Measurements from ENCODE around the gene RANBP10. TPM values are rescaled to one million over a fixed set of nuclear protein-coding genes. Genes with fewer than 3 reads are reported as not detected.

The RANBP10 gene
- total and polyA plus RNA-seq, 9 of the 15 experiments (the other 6 are each of a cell fraction or from before 2014, with no cell fraction given): 0.61 to 19.3 (median 5.9) TPM

DNA sequence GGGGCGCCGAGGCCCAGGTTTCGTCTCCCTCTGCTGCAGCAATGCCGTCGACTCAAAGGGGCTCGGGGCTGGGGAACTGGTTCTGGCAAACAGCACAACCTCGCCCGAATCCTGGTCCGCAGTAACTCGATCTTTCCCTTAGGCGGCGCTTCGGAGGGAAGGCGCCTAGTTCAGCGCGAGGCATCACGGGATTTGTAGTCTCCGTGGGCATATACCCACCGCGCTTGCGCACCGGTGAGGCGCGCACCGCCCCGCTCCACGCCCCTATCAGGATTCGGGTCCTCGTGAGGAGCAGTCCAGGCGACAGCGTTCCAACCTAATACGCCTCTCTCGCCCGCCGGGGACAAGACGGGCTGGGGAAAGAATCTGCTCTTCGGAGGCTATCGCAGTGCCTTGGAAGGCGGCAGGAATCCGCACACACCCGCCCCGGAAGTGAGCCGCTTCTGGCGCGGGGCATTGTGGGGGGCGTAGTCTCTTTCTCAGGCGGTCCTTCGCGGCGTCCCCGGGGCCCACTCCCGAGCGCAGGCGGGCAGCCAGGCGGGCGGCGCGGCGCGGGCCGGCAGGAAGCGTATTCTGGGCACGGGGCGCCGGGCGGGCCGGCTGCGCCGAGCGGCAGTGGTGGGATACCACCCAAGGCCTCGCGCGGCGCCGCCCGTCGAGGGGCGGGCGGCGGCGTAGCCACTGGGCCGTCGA, 35.6 kb upstream of the RANBP10 start, which contains the start of gene THAP11 (continued):
- TF ChIP-seq, protein P1, sequence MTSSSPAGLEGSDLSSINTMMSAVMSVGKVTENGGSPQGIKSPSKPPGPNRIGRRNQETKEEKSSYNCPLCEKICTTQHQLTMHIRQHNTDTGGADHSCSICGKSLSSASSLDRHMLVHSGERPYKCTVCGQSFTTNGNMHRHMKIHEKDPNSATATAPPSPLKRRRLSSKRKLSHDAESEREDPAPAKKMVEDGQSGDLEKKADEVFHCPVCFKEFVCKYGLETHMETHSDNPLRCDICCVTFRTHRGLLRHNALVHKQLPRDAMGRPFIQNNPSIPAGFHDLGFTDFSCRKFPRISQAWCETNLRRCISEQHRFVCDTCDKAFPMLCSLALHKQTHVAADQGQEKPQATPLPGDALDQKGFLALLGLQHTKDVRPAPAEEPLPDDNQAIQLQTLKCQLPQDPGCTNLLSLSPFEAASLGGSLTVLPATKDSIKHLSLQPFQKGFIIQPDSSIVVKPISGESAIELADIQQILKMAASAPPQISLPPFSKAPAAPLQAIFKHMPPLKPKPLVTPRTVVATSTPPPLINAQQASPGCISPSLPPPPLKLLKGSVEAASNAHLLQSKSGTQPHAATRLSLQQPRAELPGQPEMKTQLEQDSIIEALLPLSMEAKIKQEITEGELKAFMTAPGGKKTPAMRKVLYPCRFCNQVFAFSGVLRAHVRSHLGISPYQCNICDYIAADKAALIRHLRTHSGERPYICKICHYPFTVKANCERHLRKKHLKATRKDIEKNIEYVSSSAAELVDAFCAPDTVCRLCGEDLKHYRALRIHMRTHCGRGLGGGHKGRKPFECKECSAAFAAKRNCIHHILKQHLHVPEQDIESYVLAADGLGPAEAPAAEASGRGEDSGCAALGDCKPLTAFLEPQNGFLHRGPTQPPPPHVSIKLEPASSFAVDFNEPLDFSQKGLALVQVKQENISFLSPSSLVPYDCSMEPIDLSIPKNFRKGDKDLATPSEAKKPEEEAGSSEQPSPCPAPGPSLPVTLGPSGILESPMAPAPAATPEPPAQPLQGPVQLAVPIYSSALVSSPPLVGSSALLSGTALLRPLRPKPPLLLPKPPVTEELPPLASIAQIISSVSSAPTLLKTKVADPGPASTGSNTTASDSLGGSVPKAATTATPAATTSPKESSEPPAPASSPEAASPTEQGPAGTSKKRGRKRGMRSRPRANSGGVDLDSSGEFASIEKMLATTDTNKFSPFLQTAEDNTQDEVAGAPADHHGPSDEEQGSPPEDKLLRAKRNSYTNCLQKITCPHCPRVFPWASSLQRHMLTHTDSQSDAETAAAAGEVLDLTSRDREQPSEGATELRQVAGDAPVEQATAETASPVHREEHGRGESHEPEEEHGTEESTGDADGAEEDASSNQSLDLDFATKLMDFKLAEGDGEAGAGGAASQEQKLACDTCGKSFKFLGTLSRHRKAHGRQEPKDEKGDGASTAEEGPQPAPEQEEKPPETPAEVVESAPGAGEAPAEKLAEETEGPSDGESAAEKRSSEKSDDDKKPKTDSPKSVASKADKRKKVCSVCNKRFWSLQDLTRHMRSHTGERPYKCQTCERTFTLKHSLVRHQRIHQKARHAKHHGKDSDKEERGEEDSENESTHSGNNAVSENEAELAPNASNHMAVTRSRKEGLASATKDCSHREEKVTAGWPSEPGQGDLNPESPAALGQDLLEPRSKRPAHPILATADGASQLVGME (CRISPR knock-in tag; IDR thresholded peaks at IDR 0.05): no peak
- TF ChIP-seq YY1 (IDR thresholded peaks at IDR 0.05; ENCODE audit: borderline replicate concordance in 1 of 3, control insufficient read depth in 1 of 3, extremely low read depth in 1 of 3, insufficient read depth in 3 of 3, insufficient read length in 1 of 3, insufficient replicate concordance in 2 of 3, low read depth in 1 of 3, low read length in 2 of 3) (peak in 1 of 3 experiments; percentile 54), HIVEP1 (CRISPR knock-in tag; IDR thresholded peaks at IDR 0.05) (no peak), ZNF584 (CRISPR knock-in tag; IDR thresholded peaks at IDR 0.05; ENCODE audit: low read depth) (no peak), TAL1 (IDR thresholded peaks at IDR 0.05) (no peak), HNRNPL (IDR thresholded peaks at IDR 0.05; ENCODE audit: low read depth, low read length) (0 out of 2 replicates have a peak, but pooled peaks have one; percentile 38), MIER1 (IDR thresholded peaks at IDR 0.05; ENCODE audit: low read depth) (no peak), HSF4 (CRISPR knock-in tag; IDR thresholded peaks at IDR 0.05; ENCODE audit: borderline replicate concordance) (no peak), MYBL2 (IDR thresholded peaks at IDR 0.05; ENCODE audit: low read depth) (no peak), MYBL2 (CRISPR knock-in tag; IDR thresholded peaks at IDR 0.05; ENCODE audit: borderline replicate concordance) (no peak), PPARD (CRISPR knock-in tag; IDR thresholded peaks at IDR 0.05) (no peak), ZBTB17 (CRISPR knock-in tag; IDR thresholded peaks at IDR 0.05) (no peak), ZBTB8A (IDR thresholded peaks at IDR 0.05; ENCODE audit: partially characterized antibody) (no peak), TAF9B (IDR thresholded peaks at IDR 0.05; ENCODE audit: partially characterized antibody) (no peak), ESRRA (IDR thresholded peaks at IDR 0.05; ENCODE audit: borderline replicate concordance, low read depth) (peak; percentile 11; the same call in 1 of the 2 replicates), MAFF (IDR thresholded peaks at IDR 0.05; ENCODE audit: low read length) (no peak), ZZZ3 (IDR thresholded peaks at IDR 0.05) (no peak), SETDB1 (IDR thresholded peaks at IDR 0.05; ENCODE audit: low read length) (no peak), THRAP3 (IDR thresholded peaks at IDR 0.05; ENCODE audit: borderline replicate concordance) (no peak), MAZ (CRISPR knock-in tag; conservative IDR thresholded peaks at IDR 0.05 in 1 of 2, IDR thresholded peaks at IDR 0.05 in 1 of 2) (peak; percentile 67 to 72), ZNF217 (CRISPR knock-in tag; IDR thresholded peaks at IDR 0.05) (no peak)
- TF ChIP-seq, protein P2, sequence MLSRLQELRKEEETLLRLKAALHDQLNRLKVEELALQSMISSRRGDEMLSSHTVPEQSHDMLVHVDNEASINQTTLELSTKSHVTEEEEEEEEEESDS (CRISPR knock-in tag; IDR thresholded peaks at IDR 0.05): no peak
